Esophagus squamous epithelium (tissue), 5 donors: ENCODE measurements around the gene KLHL40. TPM values are rescaled to one million over a fixed set of nuclear protein-coding genes. Genes with fewer than 3 reads are reported as not detected.

ENCODE experiments used
- DNase-seq: peaks from one replicate; lab custom pipeline; 2025; lab: John Stamatoyannopoulos, UW
- H3K27ac ChIP-seq, 4 donors: fragments of 200-600 bp; sonication (generic); one replicate each; pipeline ENCODE4 v1.5.1; 2016 to 2019; ENCODE audit warnings: mild to moderate bottlenecking in 1 of 4
- H3K27me3 ChIP-seq, 4 donors: fragments of 200-600 bp; sonication (generic); 1 replicate in 3 of 4; 2 replicates in 1 of 4; pipeline versions ENCODE4 v1.5.1 to v1.6.0; 2017 to 2021; ENCODE audit warnings: antibody characterized with exemption in 1 of 4
- H3K36me3 ChIP-seq, 3 donors: fragments of 200-600 bp; sonication (generic); one replicate each; pipeline ENCODE4 v1.5.1; 2016 to 2019
- H3K4me1 ChIP-seq, 3 donors: fragments of 200-600 bp; sonication (generic); one replicate each; pipeline ENCODE4 v1.5.1; 2017 to 2019
- H3K4me3 ChIP-seq, 4 donors: fragments of 200-600 bp; sonication (generic); 1 replicate in 3 of 4; 2 replicates in 1 of 4; pipeline ENCODE4 v1.5.1; 2016 to 2019; ENCODE audit warnings: mild to moderate bottlenecking in 2 of 4, moderate library complexity in 1 of 4
- H3K9me3 ChIP-seq, 3 donors: fragments of 200-600 bp; sonication (generic); one replicate each; pipeline ENCODE4 v1.5.1; 2016 to 2019
- POLR2A ChIP-seq, 4 donors: fragments of 450-650 bp; IDR thresholded peaks; one replicate each; pipeline ENCODE4 v1.6.1; 2017; ENCODE audit warnings: antibody characterized with exemption in 4 of 4, mild to moderate bottlenecking in 4 of 4, moderate library complexity in 3 of 4
- WGBS, 2 donors: methylation state at CpG; one replicate each; pipeline ENCODE4 v1.1.5; 2018; 5-methylcytosine and 5-hydroxymethylcytosine counted together
- intact Hi-C: fragments of 100-400 bp; cut with DNase I; formaldehyde crosslinking; loops from one replicate; pipeline ENCODE4 v1.15.0; 2022
- total RNA-seq, 4 donors: library from RNA; depleted of rRNA; stranded (reverse); fragments of >200 nt; gene quantifications; one replicate each; pipeline ENCODE4 v1.1.0, GENCODE V29; 2016
- TF ChIP-seq, protein P1 (sequence below), 6 experiments: fragments of 450-650 bp in 4 of 6; fragments of 200-600 bp in 2 of 6; sonication (generic) in 2 of 6; IDR thresholded peaks; one replicate each; pipeline ENCODE4 v1.5.1; 2016 to 2019; ENCODE audit warnings: antibody characterized with exemption in 6 of 6, mild to moderate bottlenecking in 4 of 6, moderate library complexity in 4 of 6
- donor health status: DM: yes; HTN: yes; CAD: no.

Gene KLHL40
- total RNA-seq, 4 donors from 2014 or later, result not detected

DNA sequence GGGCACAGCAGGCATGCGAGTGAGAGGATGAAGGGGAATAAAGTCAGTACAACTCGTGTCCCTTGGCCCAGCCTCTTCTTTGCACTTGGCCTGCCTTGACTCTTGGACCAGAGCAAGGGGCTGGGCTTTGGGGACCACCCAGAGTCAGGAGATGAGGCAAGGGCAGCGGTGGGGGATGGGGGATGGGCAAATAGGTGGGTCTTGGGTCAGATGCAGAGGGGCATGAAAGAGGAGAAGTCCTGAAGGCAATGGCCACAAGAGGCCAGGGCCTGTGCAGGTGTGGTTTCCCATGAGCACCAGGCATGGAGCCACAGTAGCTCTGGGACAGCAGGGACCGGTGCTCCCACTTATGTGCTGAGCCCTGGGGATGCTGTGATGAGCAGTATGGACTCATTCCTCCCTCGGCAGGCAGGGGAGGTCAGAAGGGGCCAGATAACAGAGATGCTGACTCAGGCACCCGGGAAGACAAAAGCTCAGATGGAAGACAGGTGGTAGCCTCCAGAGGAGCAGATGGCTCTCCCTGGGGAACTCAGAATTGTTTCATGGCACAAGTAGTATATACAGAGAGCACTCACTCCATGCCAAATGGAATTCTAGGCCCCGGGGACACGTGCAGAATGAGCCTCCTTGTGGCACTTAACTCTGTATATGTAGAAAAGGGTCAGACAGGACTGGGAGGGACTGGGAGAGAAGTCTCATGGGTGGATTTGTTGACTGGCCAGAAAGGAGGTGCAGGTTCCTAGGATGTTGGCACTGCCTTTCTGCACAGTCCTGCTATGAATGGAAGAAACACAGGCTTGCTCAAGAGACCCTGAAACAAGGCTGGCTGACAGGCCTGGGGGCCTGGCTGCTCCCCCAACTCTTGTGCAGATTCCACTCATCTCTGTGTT, 17.6 kb upstream of the KLHL40 start:
- intact Hi-C loops, result no loop called here
- Histone ChIP-seq H3K9me3 (no peaks in the 10 kb centered on the region), H3K27ac (no peak overlapping the region), H3K27me3 (peaks cover 0 to 3% (median 0%) of the 10 kb centered on the region in 4 donors), H3K36me3 (no peaks in the 10 kb centered on the region), H3K4me1 (peaks cover 10 to 50% (median 13%) of the 10 kb centered on the region in 3 donors), H3K4me3 (no peak overlapping the region)
- DNase-seq, result no peak
- TF ChIP-seq, protein P1, sequence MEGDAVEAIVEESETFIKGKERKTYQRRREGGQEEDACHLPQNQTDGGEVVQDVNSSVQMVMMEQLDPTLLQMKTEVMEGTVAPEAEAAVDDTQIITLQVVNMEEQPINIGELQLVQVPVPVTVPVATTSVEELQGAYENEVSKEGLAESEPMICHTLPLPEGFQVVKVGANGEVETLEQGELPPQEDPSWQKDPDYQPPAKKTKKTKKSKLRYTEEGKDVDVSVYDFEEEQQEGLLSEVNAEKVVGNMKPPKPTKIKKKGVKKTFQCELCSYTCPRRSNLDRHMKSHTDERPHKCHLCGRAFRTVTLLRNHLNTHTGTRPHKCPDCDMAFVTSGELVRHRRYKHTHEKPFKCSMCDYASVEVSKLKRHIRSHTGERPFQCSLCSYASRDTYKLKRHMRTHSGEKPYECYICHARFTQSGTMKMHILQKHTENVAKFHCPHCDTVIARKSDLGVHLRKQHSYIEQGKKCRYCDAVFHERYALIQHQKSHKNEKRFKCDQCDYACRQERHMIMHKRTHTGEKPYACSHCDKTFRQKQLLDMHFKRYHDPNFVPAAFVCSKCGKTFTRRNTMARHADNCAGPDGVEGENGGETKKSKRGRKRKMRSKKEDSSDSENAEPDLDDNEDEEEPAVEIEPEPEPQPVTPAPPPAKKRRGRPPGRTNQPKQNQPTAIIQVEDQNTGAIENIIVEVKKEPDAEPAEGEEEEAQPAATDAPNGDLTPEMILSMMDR (IDR thresholded peaks at IDR 0.05), result no peak
- TF ChIP-seq POLR2A (IDR thresholded peaks at IDR 0.05), result no peak
- 40 to 56% methylated on average over 6 to 7 of the region's 8 CpGs for WGBS, 2 donors

DNA sequence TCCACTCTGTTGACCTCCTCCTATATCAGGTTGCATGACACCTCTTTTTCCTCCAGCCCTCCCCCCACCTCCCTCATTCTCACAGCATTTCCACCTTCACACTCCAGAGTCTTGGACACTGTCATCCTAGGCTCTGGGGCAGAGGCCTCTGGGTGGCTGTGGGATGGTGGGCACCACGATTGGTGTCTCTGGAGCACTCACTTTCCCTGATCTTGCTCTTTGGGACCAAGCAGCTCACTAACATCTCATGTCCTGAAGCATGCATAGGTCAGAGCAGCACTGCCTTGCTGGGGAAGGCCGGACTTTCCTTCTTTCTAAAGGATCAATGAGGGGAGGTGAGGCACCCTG, 16.9 kb upstream of the KLHL40 start:
- 75 to 100% methylated on average over 1 to 2 of the region's 2 CpGs for WGBS, 2 donors
- no peak for DNase-seq
- peaks cover 10 to 50% (median 13%) of the 10 kb centered on the region in 3 donors for H3K4me1 ChIP-seq
- H3K27ac ChIP-seq, result no peak overlapping the region
- intact Hi-C loops, result no loop called here
- no peak overlapping the region for H3K4me3 ChIP-seq
- H3K27me3 ChIP-seq, result peaks cover 0 to 3% (median 0%) of the 10 kb centered on the region in 4 donors
- TF ChIP-seq POLR2A (IDR thresholded peaks at IDR 0.05), result no peak
- TF ChIP-seq, protein P1 (IDR thresholded peaks at IDR 0.05), result no peak
- no peaks in the 10 kb centered on the region for H3K9me3 ChIP-seq
- no peaks in the 10 kb centered on the region for H3K36me3 ChIP-seq

DNA sequence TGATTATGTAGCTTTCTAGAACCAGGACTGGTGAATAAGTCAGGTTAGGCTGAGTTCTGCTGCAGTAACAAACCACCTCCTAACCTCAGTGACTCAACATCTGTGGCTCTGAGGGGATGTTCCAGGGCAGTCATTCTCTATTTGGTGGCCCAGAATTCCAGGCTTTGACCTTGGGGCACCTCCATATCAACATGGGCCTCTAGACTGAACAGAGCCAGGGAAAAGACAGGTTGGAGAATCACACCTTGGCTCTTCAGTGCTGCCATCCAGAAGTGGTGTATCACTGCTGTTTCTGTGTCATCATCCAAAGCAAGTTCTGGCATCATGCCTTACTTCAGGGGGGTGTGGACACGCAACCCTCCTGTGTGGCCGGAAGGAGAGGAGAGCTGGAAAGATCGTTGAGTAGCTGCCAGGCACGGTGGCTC, 16.5 kb upstream of the KLHL40 start:
- TF ChIP-seq, protein P1 (IDR thresholded peaks at IDR 0.05), result no peak
- TF ChIP-seq POLR2A (IDR thresholded peaks at IDR 0.05), result no peak
- H3K4me1 ChIP-seq, result peaks cover 10 to 50% (median 13%) of the 10 kb centered on the region in 3 donors
- no peaks in the 10 kb centered on the region for H3K9me3 ChIP-seq
- peaks cover 0 to 3% (median 0%) of the 10 kb centered on the region in 4 donors for H3K27me3 ChIP-seq
- no peak overlapping the region for H3K4me3 ChIP-seq
- no peaks in the 10 kb centered on the region for H3K36me3 ChIP-seq
- 35 to 45% methylated on average over 2 of the region's 4 CpGs for WGBS, 2 donors
- H3K27ac ChIP-seq, result no peak overlapping the region
- intact Hi-C loops, result no loop called here
- no peak for DNase-seq

DNA sequence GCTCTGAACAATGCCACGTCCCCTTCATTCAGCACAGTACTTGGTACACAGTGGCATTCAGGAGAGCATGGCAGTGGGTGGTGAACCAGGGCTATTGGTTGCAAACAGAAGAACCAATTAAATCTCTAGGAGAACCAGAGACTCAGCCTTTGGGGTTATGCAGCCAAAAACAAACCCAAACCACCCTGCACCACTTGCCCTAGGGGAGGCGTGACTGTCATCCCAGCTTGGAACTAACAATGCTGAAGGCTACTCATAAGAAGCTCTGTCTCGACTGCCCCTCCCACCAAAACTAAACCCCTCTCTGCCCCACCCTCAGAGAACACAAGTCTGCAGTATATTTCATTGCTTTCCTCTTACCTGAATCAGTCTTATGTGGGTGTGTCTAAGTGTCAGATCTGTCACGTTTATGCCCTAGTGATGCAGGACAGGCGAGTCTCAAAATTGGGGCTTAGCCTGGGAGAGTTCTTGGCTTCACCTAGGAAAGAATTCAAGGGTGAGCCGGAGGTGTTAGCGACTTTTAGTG, 15.2 kb upstream of the KLHL40 start:
- intact Hi-C loops, result no loop called here
- DNase-seq, result no peak
- TF ChIP-seq POLR2A (IDR thresholded peaks at IDR 0.05), result no peak
- TF ChIP-seq, protein P1 (IDR thresholded peaks at IDR 0.05), result no peak

DNA sequence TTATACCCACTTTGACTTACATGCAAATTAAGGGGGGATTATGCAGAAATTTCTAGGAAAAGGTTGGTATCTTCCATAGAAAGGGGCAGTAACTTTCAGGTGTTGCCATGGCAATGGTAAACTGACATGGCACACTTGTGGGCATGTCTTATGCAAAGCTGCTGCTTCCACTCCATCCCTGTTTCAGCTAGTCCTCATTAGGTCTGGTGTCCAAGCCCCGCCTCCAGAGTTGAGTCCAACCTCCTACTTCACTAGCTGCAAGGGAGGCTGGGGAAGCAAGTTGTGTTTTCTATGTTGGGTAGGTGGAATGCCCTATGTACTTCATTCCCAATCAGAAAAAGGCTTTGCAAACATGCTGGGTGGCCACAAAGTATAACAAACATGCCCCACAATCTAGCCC, 14.7 kb upstream of the KLHL40 start:
- Histone ChIP-seq H3K9me3 (no peaks in the 10 kb centered on the region), H3K27ac (peak overlapping the region in 2 of 4 donors; percentile 2 to 29), H3K36me3 (no peaks in the 10 kb centered on the region), H3K4me1 (peaks cover 6 to 40% (median 11%) of the 10 kb centered on the region in 3 donors), H3K27me3 (peaks cover 0 to 3% (median 0%) of the 10 kb centered on the region in 4 donors), H3K4me3 (no peak overlapping the region)
- intact Hi-C loops, result no loop called here
- TF ChIP-seq, protein P1 (IDR thresholded peaks at IDR 0.05), result no peak
- TF ChIP-seq POLR2A (IDR thresholded peaks at IDR 0.05), result no peak
- 83% methylated on average over 1 of the region's 1 CpG for WGBS, 2 donors
- no peak for DNase-seq

More for the DNA sequence above, 15.2 kb upstream of the KLHL40 start:
- H3K4me3 ChIP-seq, result no peak overlapping the region
- no peaks in the 10 kb centered on the region for H3K36me3 ChIP-seq
- peaks cover 0 to 3% (median 0%) of the 10 kb centered on the region in 4 donors for H3K27me3 ChIP-seq
- peaks cover 10 to 45% (median 13%) of the 10 kb centered on the region in 3 donors for H3K4me1 ChIP-seq
- WGBS, 2 donors, result 63 to 70% methylated on average over 4 to 5 of the region's 7 CpGs
- no peaks in the 10 kb centered on the region for H3K9me3 ChIP-seq
- H3K27ac ChIP-seq, result peak overlapping the region in 2 of 4 donors; percentile 2 to 29
